DOHH2 (cell line): ENCODE data around the gene ZNF648.

Source experiments
- CTCF ChIP-seq: fragments of 200-600 bp; sonication (generic); IDR thresholded peaks from one replicate; pipeline ENCODE4 v1.5.1; 2014; ENCODE audit warnings: antibody characterized with exemption, mild to moderate bottlenecking, low read depth, low read length; ENCODE audit not compliant: poor library complexity, severe bottlenecking
- EZH2phosphoT487 ChIP-seq: fragments of 200-600 bp; sonication (generic); IDR thresholded peaks from 2 replicates; pipeline ENCODE4 v1.6.1; 2017; ENCODE audit warnings: borderline replicate concordance, mild to moderate bottlenecking, antibody characterized with exemption, low read length, moderate library complexity, mixed read lengths

GRCh38 chr1:182052355-182052754, 9.2 kb downstream of the ZNF648 start:
- TF ChIP-seq CTCF = no peak
- TF ChIP-seq EZH2phosphoT487 = no peak
